Transverse colon (tissue), 3 donors: ENCODE results near the gene TSC22D4.

Source experiments
- POLR2A ChIP-seq: fragments of 450-650 bp; IDR thresholded peaks from one replicate; pipeline ENCODE4 v1.6.1; 2016; ENCODE audit warnings: antibody characterized with exemption, mild to moderate bottlenecking, moderate library complexity
- TF ChIP-seq, protein P1 (sequence below), 5 experiments: fragments of 200-600 bp in 3 of 5; fragments of 450-650 bp in 2 of 5; sonication (generic) in 3 of 5; IDR thresholded peaks; 1 replicate in 2 of 5; 2 replicates in 3 of 5; pipeline ENCODE4 v1.5.1; 2016 to 2017; ENCODE audit warnings: antibody characterized with exemption in 5 of 5, inconsistent platforms in 3 of 5, mild to moderate bottlenecking in 2 of 5, moderate library complexity in 1 of 5

DNA sequence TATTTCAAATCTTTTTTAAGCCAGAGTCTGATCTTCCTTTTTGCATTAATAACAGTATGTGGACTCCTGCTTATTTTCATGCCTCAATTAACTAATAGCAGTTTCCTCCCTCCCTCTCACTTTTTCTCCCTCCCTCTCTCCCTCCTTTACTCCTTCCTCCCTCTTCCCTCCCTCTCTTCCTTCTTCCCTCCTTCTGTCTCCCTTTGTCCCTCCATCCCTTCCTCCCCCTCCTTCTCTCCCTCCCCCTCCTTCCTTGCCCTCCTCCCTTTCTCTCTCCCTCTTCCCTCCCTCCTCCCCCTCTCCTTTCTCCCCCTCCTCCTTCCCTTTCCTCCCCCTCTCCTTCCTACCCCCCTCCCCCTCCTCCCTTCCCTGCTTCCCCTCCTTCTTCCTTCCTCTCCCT lies 52.5 kb downstream of the TSC22D4 start:
- TF ChIP-seq, protein P1, sequence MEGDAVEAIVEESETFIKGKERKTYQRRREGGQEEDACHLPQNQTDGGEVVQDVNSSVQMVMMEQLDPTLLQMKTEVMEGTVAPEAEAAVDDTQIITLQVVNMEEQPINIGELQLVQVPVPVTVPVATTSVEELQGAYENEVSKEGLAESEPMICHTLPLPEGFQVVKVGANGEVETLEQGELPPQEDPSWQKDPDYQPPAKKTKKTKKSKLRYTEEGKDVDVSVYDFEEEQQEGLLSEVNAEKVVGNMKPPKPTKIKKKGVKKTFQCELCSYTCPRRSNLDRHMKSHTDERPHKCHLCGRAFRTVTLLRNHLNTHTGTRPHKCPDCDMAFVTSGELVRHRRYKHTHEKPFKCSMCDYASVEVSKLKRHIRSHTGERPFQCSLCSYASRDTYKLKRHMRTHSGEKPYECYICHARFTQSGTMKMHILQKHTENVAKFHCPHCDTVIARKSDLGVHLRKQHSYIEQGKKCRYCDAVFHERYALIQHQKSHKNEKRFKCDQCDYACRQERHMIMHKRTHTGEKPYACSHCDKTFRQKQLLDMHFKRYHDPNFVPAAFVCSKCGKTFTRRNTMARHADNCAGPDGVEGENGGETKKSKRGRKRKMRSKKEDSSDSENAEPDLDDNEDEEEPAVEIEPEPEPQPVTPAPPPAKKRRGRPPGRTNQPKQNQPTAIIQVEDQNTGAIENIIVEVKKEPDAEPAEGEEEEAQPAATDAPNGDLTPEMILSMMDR (IDR thresholded peaks at IDR 0.05), result no peak
- no peak for TF ChIP-seq POLR2A
